ENCODE results near the gene PTPN13. TPM values are rescaled to one million over a fixed set of nuclear protein-coding genes. Genes with fewer than 3 reads are reported as not detected.

The PTPN13 gene
- total and polyA plus RNA-seq, 4 donors, result 0.36 to 3.2 (median 1.2) TPM

GRCh38 chr4:86644892-86645291, 50.8 kb downstream of the PTPN13 start:
- Histone ChIP-seq H3K9me3 (ENCODE audit: control insufficient read depth in 4 of 4, low read length in 3 of 4) (peaks cover 0 to 5% (median 3%) of the 10 kb centered on the region in 4 donors), H3K4me1 (ENCODE audit: control insufficient read depth in 4 of 4, insufficient read depth in 4 of 4, low read length in 3 of 4) (no peaks in the 10 kb centered on the region), H3K36me3 (ENCODE audit: control insufficient read depth in 4 of 4, insufficient read depth in 3 of 4, low read depth in 1 of 4, low read length in 3 of 4) (no peaks in the 10 kb centered on the region), H3K27ac (ENCODE audit: low read depth in 1 of 2, low read length in 2 of 2) (no peak overlapping the region), H3K9ac (ENCODE audit: low read depth in 1 of 2, low read length in 2 of 2) (no peak overlapping the region), H3K27me3 (ENCODE audit: control insufficient read depth in 4 of 4, insufficient read depth in 4 of 4, low read length in 3 of 4) (no peaks in the 10 kb centered on the region), H3K4me3 (ENCODE audit: low read depth in 1 of 3, low read length in 3 of 3) (no peak overlapping the region)
- 81% methylated on average over 8 of the region's 8 CpGs for WGBS
- TF ChIP-seq HNF4A (conservative IDR thresholded peaks at IDR 0.05) (no peak), FOXA1 (IDR thresholded peaks at IDR 0.05) (no peak), RXRA (IDR thresholded peaks at IDR 0.05) (no peak), HNF4G (IDR thresholded peaks at IDR 0.05) (no peak), EGR1 (IDR thresholded peaks at IDR 0.05; ENCODE audit: low read depth in 2 of 2) (no peak), JUND (IDR thresholded peaks at IDR 0.05) (no peak), GABPA (IDR thresholded peaks at IDR 0.05 in 1 of 2, conservative IDR thresholded peaks at IDR 0.05 in 1 of 2) (no peak), NR2F2 (IDR thresholded peaks at IDR 0.05) (no peak), ATF3 (IDR thresholded peaks at IDR 0.05) (no peak), RAD21 (IDR thresholded peaks at IDR 0.05) (no peak), TAF1 (conservative IDR thresholded peaks at IDR 0.05) (no peak)
- TF ChIP-seq, protein P1, sequence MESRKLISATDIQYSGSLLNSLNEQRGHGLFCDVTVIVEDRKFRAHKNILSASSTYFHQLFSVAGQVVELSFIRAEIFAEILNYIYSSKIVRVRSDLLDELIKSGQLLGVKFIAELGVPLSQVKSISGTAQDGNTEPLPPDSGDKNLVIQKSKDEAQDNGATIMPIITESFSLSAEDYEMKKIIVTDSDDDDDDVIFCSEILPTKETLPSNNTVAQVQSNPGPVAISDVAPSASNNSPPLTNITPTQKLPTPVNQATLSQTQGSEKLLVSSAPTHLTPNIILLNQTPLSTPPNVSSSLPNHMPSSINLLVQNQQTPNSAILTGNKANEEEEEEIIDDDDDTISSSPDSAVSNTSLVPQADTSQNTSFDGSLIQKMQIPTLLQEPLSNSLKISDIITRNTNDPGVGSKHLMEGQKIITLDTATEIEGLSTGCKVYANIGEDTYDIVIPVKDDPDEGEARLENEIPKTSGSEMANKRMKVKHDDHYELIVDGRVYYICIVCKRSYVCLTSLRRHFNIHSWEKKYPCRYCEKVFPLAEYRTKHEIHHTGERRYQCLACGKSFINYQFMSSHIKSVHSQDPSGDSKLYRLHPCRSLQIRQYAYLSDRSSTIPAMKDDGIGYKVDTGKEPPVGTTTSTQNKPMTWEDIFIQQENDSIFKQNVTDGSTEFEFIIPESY (IDR thresholded peaks at IDR 0.05), result no peak
- TF ChIP-seq, protein P2, sequence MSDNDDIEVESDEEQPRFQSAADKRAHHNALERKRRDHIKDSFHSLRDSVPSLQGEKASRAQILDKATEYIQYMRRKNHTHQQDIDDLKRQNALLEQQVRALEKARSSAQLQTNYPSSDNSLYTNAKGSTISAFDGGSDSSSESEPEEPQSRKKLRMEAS (IDR thresholded peaks at IDR 0.05), result no peak
- TF ChIP-seq, protein P3, sequence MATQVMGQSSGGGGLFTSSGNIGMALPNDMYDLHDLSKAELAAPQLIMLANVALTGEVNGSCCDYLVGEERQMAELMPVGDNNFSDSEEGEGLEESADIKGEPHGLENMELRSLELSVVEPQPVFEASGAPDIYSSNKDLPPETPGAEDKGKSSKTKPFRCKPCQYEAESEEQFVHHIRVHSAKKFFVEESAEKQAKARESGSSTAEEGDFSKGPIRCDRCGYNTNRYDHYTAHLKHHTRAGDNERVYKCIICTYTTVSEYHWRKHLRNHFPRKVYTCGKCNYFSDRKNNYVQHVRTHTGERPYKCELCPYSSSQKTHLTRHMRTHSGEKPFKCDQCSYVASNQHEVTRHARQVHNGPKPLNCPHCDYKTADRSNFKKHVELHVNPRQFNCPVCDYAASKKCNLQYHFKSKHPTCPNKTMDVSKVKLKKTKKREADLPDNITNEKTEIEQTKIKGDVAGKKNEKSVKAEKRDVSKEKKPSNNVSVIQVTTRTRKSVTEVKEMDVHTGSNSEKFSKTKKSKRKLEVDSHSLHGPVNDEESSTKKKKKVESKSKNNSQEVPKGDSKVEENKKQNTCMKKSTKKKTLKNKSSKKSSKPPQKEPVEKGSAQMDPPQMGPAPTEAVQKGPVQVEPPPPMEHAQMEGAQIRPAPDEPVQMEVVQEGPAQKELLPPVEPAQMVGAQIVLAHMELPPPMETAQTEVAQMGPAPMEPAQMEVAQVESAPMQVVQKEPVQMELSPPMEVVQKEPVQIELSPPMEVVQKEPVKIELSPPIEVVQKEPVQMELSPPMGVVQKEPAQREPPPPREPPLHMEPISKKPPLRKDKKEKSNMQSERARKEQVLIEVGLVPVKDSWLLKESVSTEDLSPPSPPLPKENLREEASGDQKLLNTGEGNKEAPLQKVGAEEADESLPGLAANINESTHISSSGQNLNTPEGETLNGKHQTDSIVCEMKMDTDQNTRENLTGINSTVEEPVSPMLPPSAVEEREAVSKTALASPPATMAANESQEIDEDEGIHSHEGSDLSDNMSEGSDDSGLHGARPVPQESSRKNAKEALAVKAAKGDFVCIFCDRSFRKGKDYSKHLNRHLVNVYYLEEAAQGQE (IDR thresholded peaks at IDR 0.05), result no peak
- no peak for DNase-seq (ENCODE audit: low spot score)

DNA sequence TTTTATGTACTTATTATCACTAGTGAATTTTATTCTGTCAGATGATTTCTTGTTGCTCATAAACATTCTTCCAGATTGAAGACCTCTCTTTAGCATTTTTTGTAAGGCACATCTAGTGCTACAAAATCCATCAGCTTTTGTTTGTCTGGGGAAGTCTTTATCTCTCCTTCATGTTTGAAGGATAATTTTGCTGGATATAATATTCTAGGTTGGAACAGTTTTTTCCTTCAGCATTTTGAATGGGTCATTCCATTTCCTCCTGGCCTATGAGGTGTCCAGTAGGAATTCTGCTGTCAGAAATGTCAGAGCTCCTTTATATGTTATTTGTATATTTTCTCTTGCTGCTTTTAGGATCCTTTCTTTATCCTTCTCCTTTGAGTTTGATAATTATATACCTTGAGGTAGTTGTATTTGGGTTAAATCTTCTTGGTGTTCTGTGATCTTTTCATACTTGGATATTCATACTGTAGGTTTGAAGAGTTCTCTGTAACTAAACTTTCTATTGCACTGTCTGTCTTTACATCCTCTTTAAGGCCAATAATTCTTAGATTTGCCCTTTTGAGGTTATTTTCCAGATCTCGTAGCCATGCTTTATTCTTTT, 58.3 kb downstream of the PTPN13 start:
- Histone ChIP-seq H3K4me3 (ENCODE audit: low read depth in 1 of 3, low read length in 3 of 3) (no peak overlapping the region), H3K36me3 (ENCODE audit: control insufficient read depth in 4 of 4, insufficient read depth in 3 of 4, low read depth in 1 of 4, low read length in 3 of 4) (no peaks in the 10 kb centered on the region), H3K9me3 (ENCODE audit: control insufficient read depth in 4 of 4, low read length in 3 of 4) (peaks cover 4 to 18% (median 6%) of the 10 kb centered on the region in 4 donors), H3K9ac (ENCODE audit: low read depth in 1 of 2, low read length in 2 of 2) (no peak overlapping the region), H3K4me1 (ENCODE audit: control insufficient read depth in 4 of 4, insufficient read depth in 4 of 4, low read length in 3 of 4) (no peaks in the 10 kb centered on the region), H3K27ac (ENCODE audit: low read depth in 1 of 2, low read length in 2 of 2) (no peak overlapping the region), H3K27me3 (ENCODE audit: control insufficient read depth in 4 of 4, insufficient read depth in 4 of 4, low read length in 3 of 4) (no peaks in the 10 kb centered on the region)
- no peak for DNase-seq (ENCODE audit: low spot score)
- TF ChIP-seq EGR1 (IDR thresholded peaks at IDR 0.05; ENCODE audit: low read depth in 2 of 2) (no peak), RAD21 (IDR thresholded peaks at IDR 0.05) (no peak), CTCF (IDR thresholded peaks at IDR 0.05; ENCODE audit: low read depth, low read length, missing input control) (no peak), SP1 (IDR thresholded peaks at IDR 0.05) (no peak), TAF1 (conservative IDR thresholded peaks at IDR 0.05) (no peak)
- TF ChIP-seq, protein P2 (IDR thresholded peaks at IDR 0.05), result no peak
- TF ChIP-seq, protein P1 (IDR thresholded peaks at IDR 0.05), result no peak
- WGBS, result 88% methylated on average over 1 of the region's 1 CpG

Measured in liver (tissue), 9 donors.